OCI-M2 (cell line): Measurements from ENCODE around the gene TOPORS.
A peak's percentile ranks its signal among the peaks of the same experiment; 100 is the strongest.
"Not testable (repeated sequence)": the region's sequence is repeated elsewhere in the genome, so short reads cannot be mapped to it uniquely, and the experiment has no call there.

Experiments used
- DNase-seq: peaks from one replicate; lab custom pipeline; 2025; ENCODE audit not compliant: unreplicated experiment; lab: John Stamatoyannopoulos, UW

TOPORS gene

GRCh38 chr9:32552172-32552872, at the start of gene TOPORS, which contains the start of gene SMIM27:
TOPORS (minus strand) TSS chr9:32552586; CDS start chr9:32552436, 150 bp downstream.
SMIM27 (plus strand) TSS chr9:32552327; CDS start chr9:32552435, 108 bp downstream.
- peak; percentile 47 for DNase-seq

- not testable (repeated sequence) for DNase-seq
Measured at GRCh38 chr9:32599021-32599420, 46.6 kb upstream of the TOPORS start.

- DNase-seq = no peak
Measured at GRCh38 chr9:32596936-32597335, 44.5 kb upstream of the TOPORS start.

GRCh38 chr9:32596096-32596865, 43.9 kb upstream of the TOPORS start:
- no peak for DNase-seq

GRCh38 chr9:32590898-32591297, 38.5 kb upstream of the TOPORS start:
- DNase-seq = no peak

GRCh38 chr9:32590476-32590875, 38.1 kb upstream of the TOPORS start:
- no peak for DNase-seq

GRCh38 chr9:32589083-32589723, 36.8 kb upstream of the TOPORS start:
- DNase-seq = no peak

- DNase-seq = no peak
Measured at GRCh38 chr9:32587901-32588300, 35.5 kb upstream of the TOPORS start.

GRCh38 chr9:32584784-32585183, 32.4 kb upstream of the TOPORS start:
- DNase-seq = no peak

- peak; percentile 11 for DNase-seq
Measured at GRCh38 chr9:32581512-32582143, 29.2 kb upstream of the TOPORS start.

- DNase-seq = peak; percentile 4
Measured at GRCh38 chr9:32580631-32581300, 28.4 kb upstream of the TOPORS start.

GRCh38 chr9:32579706-32580331, 27.4 kb upstream of the TOPORS start:
- peak; percentile 19 for DNase-seq

GRCh38 chr9:32578976-32579375, 26.6 kb upstream of the TOPORS start:
- DNase-seq = no peak

- no peak for DNase-seq
Measured at GRCh38 chr9:32577316-32577715, 24.9 kb upstream of the TOPORS start.

GRCh38 chr9:32574858-32575257, 22.5 kb upstream of the TOPORS start:
- no peak for DNase-seq

- DNase-seq = no peak
Measured at GRCh38 chr9:32573821-32574220, 21.4 kb upstream of the TOPORS start.

GRCh38 chr9:32572900-32573523, 20.6 kb upstream of the TOPORS start, which contains the start of gene NDUFB6:
NDUFB6 (minus strand) TSS chr9:32573159; CDS start chr9:32573060, 99 bp downstream.
- DNase-seq = peak; percentile 32

GRCh38 chr9:32571969-32572899, 19.8 kb upstream of the TOPORS start:
- DNase-seq = peak; percentile 5

- DNase-seq = no peak
Measured at GRCh38 chr9:32570262-32570661, 17.9 kb upstream of the TOPORS start.
